HepG2 (cell line): ENCODE measurements around the gene PRRT1. TPM values are rescaled to one million over a fixed set of nuclear protein-coding genes. Genes with fewer than 3 reads are reported as not detected.
A peak's percentile ranks its signal among the peaks of the same experiment; 100 is the strongest.

Experiments used
- CEBPZ ChIP-seq: IDR thresholded peaks from 2 replicates; pipeline ENCODE4 v1.6.1; 2012; ENCODE audit warnings: low read length, improper control_type of control experiment
- DNMT1 ChIP-seq: sonication (generic); formaldehyde crosslinking; IDR thresholded peaks from 2 replicates; pipeline ENCODE4 v1.5.1; 2020; ENCODE audit warnings: mild to moderate bottlenecking, missing genetic modification reagents
- GATA4 ChIP-seq: sonication (generic); IDR thresholded peaks from 2 replicates; pipeline ENCODE4 v1.6.1; 2016; ENCODE audit warnings: antibody characterized with exemption, low read depth, borderline replicate concordance
- HMGA1 ChIP-seq: sonication (generic); formaldehyde crosslinking; conservative IDR thresholded peaks from 2 replicates; pipeline ENCODE4 v1.4.0; 2020; ENCODE audit warnings: missing genetic modification reagents
- JARID2 ChIP-seq: sonication (generic); formaldehyde crosslinking; IDR thresholded peaks from 2 replicates; pipeline ENCODE4 v1.8.1; 2023; ENCODE audit warnings: missing genetic modification reagents, inconsistent platforms; ENCODE audit not compliant: insufficient replicate concordance
- MAZ ChIP-seq, 2 experiments: sonication (generic) in 1 of 2; formaldehyde crosslinking in 1 of 2; IDR thresholded peaks; 2 replicates each; pipeline versions ENCODE4 v1.5.0 to v1.6.1; 2012 to 2020; ENCODE audit warnings: low read depth in 2 of 2, mild to moderate bottlenecking in 2 of 2, borderline replicate concordance in 1 of 2, improper control_type of control experiment in 1 of 2, low read length in 1 of 2, missing genetic modification reagents in 1 of 2, moderate library complexity in 1 of 2
- MTA1 ChIP-seq: sonication (generic); formaldehyde crosslinking; IDR thresholded peaks from 2 replicates; pipeline ENCODE4 v1.4.0; 2020; ENCODE audit warnings: missing genetic modification reagents, mild to moderate bottlenecking, borderline replicate concordance
- NR2F6 ChIP-seq, 2 experiments: IDR thresholded peaks; 2 replicates each; pipeline ENCODE4 v1.6.1; 2016; ENCODE audit warnings: antibody characterized with exemption in 1 of 2, mild to moderate bottlenecking in 1 of 2
- PHB2 ChIP-seq: fragments of 450-650 bp; IDR thresholded peaks from 2 replicates; pipeline ENCODE4 v1.6.1; 2018; ENCODE audit not compliant: partially characterized antibody
- PRMT3 ChIP-seq: sonication (generic); formaldehyde crosslinking; IDR thresholded peaks from 2 replicates; pipeline ENCODE4 v1.8.1; 2022; ENCODE audit warnings: low read depth, mild to moderate bottlenecking, moderate library complexity, missing genetic modification reagents, borderline replicate concordance
- SRY ChIP-seq: sonication (generic); formaldehyde crosslinking; IDR thresholded peaks from 2 replicates; pipeline ENCODE4 v1.8.0; 2022; ENCODE audit warnings: mild to moderate bottlenecking, missing genetic modification reagents
- TCF7 ChIP-seq: sonication (generic); IDR thresholded peaks from 2 replicates; pipeline ENCODE4 v1.6.1; 2016; ENCODE audit warnings: antibody characterized with exemption, low read depth
- TEAD3 ChIP-seq: optimal IDR thresholded peaks from 2 replicates; pipeline ENCODE3; 2016; ENCODE audit warnings: borderline replicate concordance
- THAP8 ChIP-seq: sonication (generic); formaldehyde crosslinking; IDR thresholded peaks from 2 replicates; pipeline ENCODE4 v1.5.1; 2020; ENCODE audit warnings: missing genetic modification reagents, mild to moderate bottlenecking, borderline replicate concordance
- U2AF1 ChIP-seq: fragments of 200-400 bp; formaldehyde crosslinking; optimal IDR thresholded peaks from 2 replicates; pipeline ENCODE3; 2017; ENCODE audit warnings: mild to moderate bottlenecking, low read depth, low read length
- USF2 ChIP-seq, 2 experiments: sonication (generic) in 1 of 2; formaldehyde crosslinking in 1 of 2; IDR thresholded peaks; 2 replicates each; pipeline versions ENCODE4 v1.5.1 to v1.6.1; 2011 to 2020; ENCODE audit warnings: borderline replicate concordance in 1 of 2, low read depth in 1 of 2, low read length in 1 of 2, mild to moderate bottlenecking in 1 of 2, missing genetic modification reagents in 1 of 2, moderate library complexity in 1 of 2
- ZNF138 ChIP-seq: sonication (generic); formaldehyde crosslinking; IDR thresholded peaks from 2 replicates; pipeline ENCODE4 v1.5.0; 2020; ENCODE audit warnings: mild to moderate bottlenecking, low read depth, missing genetic modification reagents
- ZNF549 ChIP-seq: sonication (generic); formaldehyde crosslinking; IDR thresholded peaks from 2 replicates; pipeline ENCODE4 v1.5.0; 2020; ENCODE audit warnings: missing genetic modification reagents
- ZNF710 ChIP-seq: sonication (generic); formaldehyde crosslinking; IDR thresholded peaks from 2 replicates; pipeline ENCODE4 v1.5.0; 2020; ENCODE audit warnings: mild to moderate bottlenecking, missing genetic modification reagents, borderline replicate concordance
- polyA plus RNA-seq, 8 experiments: library from polyadenylated mRNA; depleted of rRNA in 3 of 8; stranded (reverse) in 7 of 8; unstranded in 1 of 8; fragments of >200 nt; fragmentation: Illumina TruSeq in 4 of 8; extraction: Trizol in 4 of 8; gene quantifications; 2 replicates each; pipeline versions ENCODE4 v1.2.1 to v1.2.3, GENCODE V29; 2011 to 2016; ENCODE audit warnings: low read depth in 4 of 8, missing spikeins in 1 of 8, mixed read lengths in 1 of 8; ENCODE audit not compliant: insufficient read depth in 1 of 8
- total RNA-seq, 5 experiments: library from RNA; depleted of rRNA; stranded (reverse); fragments of >200 nt; fragmentation: Illumina TruSeq; extraction: Trizol; gene quantifications; 2 replicates each; pipeline ENCODE4 v1.2.3, GENCODE V29; 2016; ENCODE audit warnings: low read depth in 1 of 5

PRRT1 gene
- total and polyA plus RNA-seq, 2 of the 13 experiments (the other 11 are each of a cell fraction or from before 2014, with no cell fraction given) = 0.64 to 1.4 TPM

- TF ChIP-seq TEAD3 (no peak), U2AF1 (no peak), PRMT3 (no peak), USF2 (IDR thresholded peaks at IDR 0.05; ENCODE audit: low read depth, low read length) (no peak), USF2 (CRISPR knock-in tag; IDR thresholded peaks at IDR 0.05; ENCODE audit: borderline replicate concordance) (no peak), ZNF549 (CRISPR knock-in tag) (no peak), MTA1 (peak; percentile 46), MAZ (IDR thresholded peaks at IDR 0.05; ENCODE audit: borderline replicate concordance, low read depth, low read length) (no peak; the same call in none of the 2 replicates), MAZ (CRISPR knock-in tag; IDR thresholded peaks at IDR 0.05; ENCODE audit: low read depth) (0 out of 2 replicates have a peak, but pooled peaks have one; percentile 80), SRY (CRISPR knock-in tag) (peak; percentile 92; the same call in 1 of the 2 replicates), CEBPZ (no peak), TCF7 (no peak), PHB2 (no peak), THAP8 (no peak), DNMT1 (CRISPR knock-in tag) (0 out of 2 replicates have a peak, but pooled peaks have one; percentile 40), HMGA1 (no peak), NR2F6 (IDR thresholded peaks at IDR 0.05) (no peak), NR2F6 (CRISPR knock-in tag; IDR thresholded peaks at IDR 0.05) (0 out of 2 replicates have a peak, but pooled peaks have one; percentile 13), JARID2 (CRISPR knock-in tag) (no peak), ZNF710 (CRISPR knock-in tag) (peak; percentile 35; the same call in 1 of the 2 replicates), ZNF138 (CRISPR knock-in tag) (no peak), GATA4 (0 out of 2 replicates have a peak, but pooled peaks have one; percentile 25)
Observed at GRCh38 chr6:32195902-32196681, 44.4 kb upstream of the PRRT1 start (continued).
